NT2/D1 (cell line): ENCODE data around the gene LONRF3.

Experiments
- SUZ12 ChIP-seq: IDR thresholded peaks from 2 replicates; pipeline ENCODE4 v1.6.1; 2011; ENCODE audit not compliant: insufficient read length, insufficient read depth; ENCODE audit errors: extremely low read depth
- YY1 ChIP-seq: IDR thresholded peaks from 2 replicates; pipeline ENCODE4 v1.6.1; 2011; ENCODE audit not compliant: insufficient read length, insufficient read depth
- ZNF274 ChIP-seq: IDR thresholded peaks from 2 replicates; pipeline ENCODE4 v1.6.1; 2011; ENCODE audit warnings: mild to moderate bottlenecking, low read depth, low read length

- TF ChIP-seq YY1 = no peak
- no peak for TF ChIP-seq ZNF274
- no peak for TF ChIP-seq SUZ12
These were observed 10.2 kb upstream of the LONRF3 start for GRCh38 chrX:118964252-118964651.
